NT2/D1 (cell line): ENCODE data around the gene RPN2.

Source experiments
- SUZ12 ChIP-seq: IDR thresholded peaks from 2 replicates; pipeline ENCODE4 v1.6.1; 2011; ENCODE audit not compliant: insufficient read length, insufficient read depth; ENCODE audit errors: extremely low read depth
- YY1 ChIP-seq: IDR thresholded peaks from 2 replicates; pipeline ENCODE4 v1.6.1; 2011; ENCODE audit not compliant: insufficient read length, insufficient read depth
- ZNF274 ChIP-seq: IDR thresholded peaks from 2 replicates; pipeline ENCODE4 v1.6.1; 2011; ENCODE audit warnings: mild to moderate bottlenecking, low read depth, low read length

GRCh38 chr20:37162646-37163045 is 16.5 kb upstream of the RPN2 start:
- no peak for TF ChIP-seq ZNF274
- no peak for TF ChIP-seq SUZ12
- no peak for TF ChIP-seq YY1
